NB4 (cell line): ENCODE measurements around the gene SYNM.

Experiments
- CTCF ChIP-seq: IDR thresholded peaks from one replicate; pipeline ENCODE4 v1.5.1; 2012; ENCODE audit warnings: low read depth, low read length
- POLR2A ChIP-seq: IDR thresholded peaks from 2 replicates; pipeline ENCODE4 v1.6.1; 2011; ENCODE audit warnings: mild to moderate bottlenecking; ENCODE audit not compliant: insufficient read length; ENCODE audit errors: extremely low read depth

GRCh38 chr15:99176757-99177156, 71.9 kb downstream of the SYNM start:
- no peak for TF ChIP-seq CTCF
- no peak for TF ChIP-seq POLR2A
